Mesenchymal stem cell (in vitro differentiated cells and primary cell): ENCODE results near the gene UBR1.
A peak's percentile ranks its signal among the peaks of the same experiment; 100 is the strongest.

Experiments
- DNase-seq: peaks from one replicate; pipeline ENCODE4 v3.0.0-alpha.2; 2013
- H2AFZ ChIP-seq: one replicate; pipeline ENCODE4 v1.6.1; 2013; ENCODE audit warnings: low read depth, mild to moderate bottlenecking, control low read depth, inconsistent platforms, low read length, moderate library complexity
- H2AK5ac ChIP-seq: 2 replicates; pipeline ENCODE4 v1.6.1; 2013; ENCODE audit warnings: low read length, moderate library complexity, mild to moderate bottlenecking, inconsistent platforms; ENCODE audit not compliant: severe bottlenecking
- H2BK120ac ChIP-seq: one replicate; pipeline ENCODE4 v1.6.1; 2013; ENCODE audit warnings: low read depth, mild to moderate bottlenecking, inconsistent platforms, low read length, moderate library complexity
- H2BK12ac ChIP-seq, 2 experiments: one replicate each; pipeline ENCODE4 v1.6.1; 2013; ENCODE audit warnings: inconsistent platforms in 2 of 2, low read length in 2 of 2, mild to moderate bottlenecking in 2 of 2, moderate library complexity in 2 of 2, control low read depth in 1 of 2
- H2BK15ac ChIP-seq: one replicate; pipeline ENCODE4 v1.6.1; 2013; ENCODE audit warnings: mild to moderate bottlenecking, low read depth, inconsistent platforms; ENCODE audit not compliant: poor library complexity, severe bottlenecking
- H2BK5ac ChIP-seq: 2 replicates; pipeline ENCODE4 v1.6.1; 2013; ENCODE audit warnings: low read depth, mild to moderate bottlenecking, low read length, control low read depth, inconsistent platforms; ENCODE audit not compliant: poor library complexity, severe bottlenecking
- H3K14ac ChIP-seq, 2 experiments: one replicate each; pipeline ENCODE4 v1.6.1; 2013; ENCODE audit warnings: inconsistent platforms in 2 of 2, low read length in 2 of 2, control low read depth in 1 of 2, mild to moderate bottlenecking in 1 of 2, moderate library complexity in 1 of 2
- H3K18ac ChIP-seq, 2 experiments: one replicate each; pipeline ENCODE4 v1.6.1; 2013; ENCODE audit warnings: inconsistent platforms in 2 of 2, low read length in 2 of 2, control low read depth in 1 of 2, low read depth in 1 of 2, mild to moderate bottlenecking in 1 of 2
- H3K23ac ChIP-seq, 2 experiments: one replicate each; pipeline ENCODE4 v1.6.1; 2013; ENCODE audit warnings: inconsistent platforms in 2 of 2, low read length in 2 of 2, mild to moderate bottlenecking in 2 of 2, moderate library complexity in 2 of 2, control low read depth in 1 of 2
- H3K27ac ChIP-seq: 2 replicates; pipeline ENCODE4 v1.5.1; 2013; ENCODE audit warnings: mild to moderate bottlenecking, moderate library complexity, low read length, control low read depth, inconsistent platforms; ENCODE audit not compliant: poor library complexity, severe bottlenecking
- H3K27me3 ChIP-seq, 2 experiments: 2 replicates each; pipeline versions ENCODE4 v1.6.1 to v1.7.0; 2013; ENCODE audit warnings: low read length in 2 of 2, mild to moderate bottlenecking in 2 of 2, moderate library complexity in 2 of 2, control low read depth in 1 of 2, inconsistent platforms in 1 of 2; ENCODE audit not compliant: control insufficient read depth in 1 of 2, insufficient read depth in 1 of 2
- H3K36me3 ChIP-seq, 2 experiments: 2 replicates each; pipeline versions ENCODE4 v1.6.1 to v1.7.0; 2013; ENCODE audit warnings: low read length in 2 of 2, control low read depth in 1 of 2, inconsistent platforms in 1 of 2, low read depth in 1 of 2, mild to moderate bottlenecking in 1 of 2; ENCODE audit not compliant: insufficient read depth in 2 of 2, control insufficient read depth in 1 of 2
- H3K4ac ChIP-seq, 2 experiments: one replicate each; pipeline ENCODE4 v1.6.1; 2013; ENCODE audit warnings: inconsistent platforms in 2 of 2, low read length in 2 of 2, mild to moderate bottlenecking in 2 of 2, moderate library complexity in 2 of 2, control low read depth in 1 of 2, low read depth in 1 of 2
- H3K4me1 ChIP-seq: 2 replicates; pipeline ENCODE4 v1.6.1; 2013; ENCODE audit warnings: low read depth, low read length, control low read depth; ENCODE audit not compliant: control insufficient read depth, insufficient read depth
- H3K4me2 ChIP-seq: 2 replicates; pipeline ENCODE4 v1.6.1; 2013; ENCODE audit warnings: low read length, mild to moderate bottlenecking, inconsistent platforms; ENCODE audit not compliant: poor library complexity, severe bottlenecking
- H3K4me3 ChIP-seq, 2 experiments: 2 replicates each; pipeline versions ENCODE4 v1.5.1 to v1.7.0; 2013; ENCODE audit warnings: low read length in 2 of 2, mild to moderate bottlenecking in 2 of 2, control low read depth in 1 of 2, low read depth in 1 of 2; ENCODE audit not compliant: insufficient read depth in 1 of 2
- H3K79me1 ChIP-seq: replicated peaks from 2 replicates; pipeline ENCODE4 v1.6.1; 2013; ENCODE audit warnings: mild to moderate bottlenecking, control low read depth, low read length, inconsistent platforms; ENCODE audit not compliant: poor library complexity, severe bottlenecking
- H3K9ac ChIP-seq: 2 replicates; pipeline ENCODE4 v1.7.0; 2013; ENCODE audit warnings: mild to moderate bottlenecking, low read length, moderate library complexity
- H3K9me3 ChIP-seq: 2 replicates; pipeline ENCODE4 v1.7.0; 2013; ENCODE audit warnings: mild to moderate bottlenecking, low read length; ENCODE audit not compliant: control insufficient read depth
- H4K8ac ChIP-seq: one replicate; pipeline ENCODE4 v1.6.1; 2013; ENCODE audit warnings: inconsistent platforms, mild to moderate bottlenecking, low read length, moderate library complexity
- H4K91ac ChIP-seq: one replicate; pipeline ENCODE4 v1.6.1; 2013; ENCODE audit warnings: mild to moderate bottlenecking, low read length, inconsistent platforms
- WGBS: methylation state at CpG from one replicate; pipeline ENCODE4 v1.1.7; 2013; ENCODE audit warnings: mixed read lengths; 5-methylcytosine and 5-hydroxymethylcytosine counted together

The UBR1 gene

DNA sequence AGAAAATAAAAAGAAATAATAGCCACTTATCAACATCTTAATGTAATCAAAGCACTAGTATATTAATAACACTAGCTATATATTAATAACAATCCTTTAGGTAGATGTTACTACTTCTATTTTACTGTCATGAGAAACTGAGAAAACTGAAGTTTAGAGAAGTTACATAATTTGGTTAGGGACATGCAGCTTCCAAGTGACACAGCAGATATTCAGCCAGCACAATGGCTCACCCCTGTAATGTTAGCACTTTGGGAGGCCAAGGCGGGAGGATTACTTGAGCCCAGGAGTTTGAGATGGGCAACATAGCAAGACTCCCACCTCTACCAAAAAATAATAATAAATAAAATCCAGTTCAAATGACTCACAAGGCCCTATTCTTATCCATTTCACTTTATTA is 1.9 kb upstream of the UBR1 start:
- Histone ChIP-seq H3K27ac (no peak overlapping the region), H3K27me3 (no peaks in the 10 kb centered on the region), H3K14ac (no peak overlapping the region), H3K79me1 (peaks cover 2% of the 10 kb centered on the region), H2BK15ac (no peak overlapping the region), H3K4me3 (no peak overlapping the region), H3K4me1 (peaks cover 2% of the 10 kb centered on the region), H3K36me3 (peaks cover 0 to 3% of the 10 kb centered on the region in 2 experiments), H3K9ac (no peak overlapping the region), H2BK120ac (no peak overlapping the region), H2AK5ac (no peak overlapping the region), H4K91ac (no peak overlapping the region), H2AFZ (no peak overlapping the region), H4K8ac (no peak overlapping the region), H3K9me3 (no peaks in the 10 kb centered on the region), H2BK12ac (no peak overlapping the region), H2BK5ac (no peak overlapping the region), H3K4ac (no peak overlapping the region), H3K18ac (no peak overlapping the region), H3K4me2 (no peak overlapping the region), H3K23ac (no peak overlapping the region)
- 100% methylated on average over 1 of the region's 1 CpG for WGBS
- DNase-seq: no peak

DNA sequence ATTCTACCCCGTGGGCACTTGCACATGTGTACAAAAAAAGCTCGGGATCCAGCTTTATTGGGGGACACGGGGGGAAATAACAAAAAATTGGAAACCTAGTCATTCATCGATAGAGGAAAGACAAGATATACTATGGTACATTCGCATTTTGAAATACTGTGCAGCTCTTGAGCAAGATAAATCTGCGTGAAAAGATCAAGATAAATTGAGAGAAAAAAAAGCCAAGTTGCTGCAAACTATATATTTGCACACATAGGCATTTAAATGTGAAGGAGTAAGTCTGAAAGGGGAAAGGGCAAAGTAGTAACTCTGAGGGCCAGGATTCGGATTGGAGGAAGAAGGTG is 620 bp upstream of the UBR1 start:
- H3K18ac ChIP-seq: peak overlapping the region in 1 of 2 experiments; percentile 14
- no peak for DNase-seq
- H3K9me3 ChIP-seq: no peaks in the 10 kb centered on the region
- no peaks in the 10 kb centered on the region for H3K27me3 ChIP-seq
- H3K79me1 ChIP-seq: peaks cover 2% of the 10 kb centered on the region
- no peak overlapping the region for H4K91ac ChIP-seq
- no peak overlapping the region for H3K23ac ChIP-seq
- no peak overlapping the region for H2BK5ac ChIP-seq
- peak overlapping the region; percentile 41 for H3K4me2 ChIP-seq
- no peak overlapping the region for H2BK12ac ChIP-seq
- WGBS: 30% methylated on average over 6 of the region's 7 CpGs
- peak overlapping the region; percentile 76 for H3K27ac ChIP-seq
- no peak overlapping the region for H2BK120ac ChIP-seq
- H3K9ac ChIP-seq: peak overlapping the region; percentile 99
- H3K14ac ChIP-seq: no peak overlapping the region
- H2AFZ ChIP-seq: no peak overlapping the region
- no peak overlapping the region for H2BK15ac ChIP-seq
- peak overlapping the region; percentile 55 for H2AK5ac ChIP-seq
- H3K4me1 ChIP-seq: peaks cover 2% of the 10 kb centered on the region
- H3K4me3 ChIP-seq: peak overlapping the region; percentile 73 to 92
- no peak overlapping the region for H3K4ac ChIP-seq
- no peak overlapping the region for H4K8ac ChIP-seq
- peaks cover 2 to 11% of the 10 kb centered on the region in 2 experiments for H3K36me3 ChIP-seq

DNA sequence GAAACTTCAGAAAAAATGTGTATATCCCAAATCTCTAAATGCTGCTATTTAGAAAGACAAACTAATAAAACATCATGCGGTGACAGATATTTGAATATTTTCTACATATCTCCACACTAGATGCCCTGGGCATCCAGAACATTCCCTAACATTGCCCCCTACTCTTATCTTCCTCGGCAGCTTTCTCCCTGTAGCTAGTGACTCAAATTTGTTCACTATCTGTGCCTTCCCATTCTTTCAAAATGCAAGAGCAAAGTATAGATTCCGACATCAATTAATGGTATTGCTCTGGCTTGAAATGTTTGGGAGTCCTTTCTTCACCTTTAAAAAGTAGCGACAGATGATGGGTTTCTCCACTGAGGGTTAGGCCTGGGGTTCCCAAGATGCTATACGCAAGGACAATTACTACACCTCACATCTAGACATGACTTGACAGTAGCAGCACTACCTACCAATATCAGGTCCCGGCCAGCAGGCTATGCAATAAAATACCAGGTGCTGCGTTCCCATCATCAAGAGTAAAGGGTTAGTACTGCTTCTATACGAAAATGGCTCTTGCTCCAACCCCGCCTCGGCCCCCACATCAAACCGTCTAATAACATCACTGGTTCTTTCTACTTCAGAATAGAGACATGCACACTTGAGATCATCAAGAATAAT is 631 bp downstream of the UBR1 start:
- H2AK5ac ChIP-seq: no peak overlapping the region
- peaks cover 3 to 23% of the 10 kb centered on the region in 2 experiments for H3K36me3 ChIP-seq
- H3K23ac ChIP-seq: no peak overlapping the region
- no peak overlapping the region for H4K91ac ChIP-seq
- DNase-seq: no peak
- peak overlapping the region in 1 of 2 experiments; percentile 89 for H3K18ac ChIP-seq
- no peaks in the 10 kb centered on the region for H3K9me3 ChIP-seq
- peaks cover 2% of the 10 kb centered on the region for H3K4me1 ChIP-seq
- H3K14ac ChIP-seq: no peak overlapping the region
- H3K4me2 ChIP-seq: peak overlapping the region; percentile 94
- no peak overlapping the region for H2BK12ac ChIP-seq
- WGBS: 21% methylated on average over 11 of the region's 11 CpGs
- H3K9ac ChIP-seq: peak overlapping the region; percentile 99
- no peak overlapping the region for H2BK5ac ChIP-seq
- no peak overlapping the region for H2BK15ac ChIP-seq
- no peak overlapping the region for H3K4ac ChIP-seq
- no peak overlapping the region for H2AFZ ChIP-seq
- H3K27ac ChIP-seq: peak overlapping the region; percentile 31
- H3K4me3 ChIP-seq: peak overlapping the region; percentile 48 to 92
- H2BK120ac ChIP-seq: no peak overlapping the region
- H3K79me1 ChIP-seq: peaks cover 2% of the 10 kb centered on the region
- H4K8ac ChIP-seq: no peak overlapping the region
- H3K27me3 ChIP-seq: no peaks in the 10 kb centered on the region

DNA sequence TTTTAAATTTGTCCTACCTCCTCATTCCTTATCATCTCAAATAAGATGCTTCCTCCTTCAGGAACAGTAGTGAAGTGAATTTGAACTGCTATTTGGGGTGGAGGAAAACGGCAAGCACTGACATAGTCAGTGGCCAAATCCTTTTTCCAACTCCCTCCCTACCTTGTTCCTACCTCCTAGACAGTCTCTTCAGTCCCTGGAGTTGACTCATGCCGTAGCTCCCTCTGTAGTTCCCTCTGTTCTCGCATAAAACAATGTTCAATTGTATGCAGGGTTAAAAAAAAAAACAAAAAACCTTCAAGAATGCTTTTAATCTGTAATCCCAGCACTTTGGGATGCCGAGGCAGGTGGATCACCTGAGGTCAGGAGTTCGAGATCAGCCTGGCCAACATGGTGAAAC is 1.4 kb downstream of the UBR1 start:
- Histone ChIP-seq H2BK5ac (no peak overlapping the region), H3K18ac (no peak overlapping the region), H2AFZ (no peak overlapping the region), H3K27ac (no peak overlapping the region), H4K8ac (no peak overlapping the region), H3K36me3 (peaks cover 3 to 29% of the 10 kb centered on the region in 2 experiments), H3K4me1 (peaks cover 2% of the 10 kb centered on the region), H3K9me3 (no peaks in the 10 kb centered on the region), H2BK15ac (no peak overlapping the region), H3K4me3 (peak overlapping the region in 1 of 2 experiments; percentile 92), H3K4me2 (peak overlapping the region; percentile 56), H3K79me1 (peaks cover 4% of the 10 kb centered on the region), H2BK120ac (no peak overlapping the region), H3K9ac (peak overlapping the region; percentile 99), H2AK5ac (no peak overlapping the region), H4K91ac (no peak overlapping the region), H3K14ac (no peak overlapping the region), H2BK12ac (no peak overlapping the region), H3K27me3 (no peaks in the 10 kb centered on the region), H3K4ac (no peak overlapping the region), H3K23ac (no peak overlapping the region)
- no peak for DNase-seq
- WGBS: 67% methylated on average over 5 of the region's 5 CpGs
